ENCODE data around the gene ABLIM2. TPM values are rescaled to one million over a fixed set of nuclear protein-coding genes. Genes with fewer than 3 reads are reported as not detected.

Gene ABLIM2
- total RNA-seq, 1 donor from 2014 or later: 3.5 TPM

DNA sequence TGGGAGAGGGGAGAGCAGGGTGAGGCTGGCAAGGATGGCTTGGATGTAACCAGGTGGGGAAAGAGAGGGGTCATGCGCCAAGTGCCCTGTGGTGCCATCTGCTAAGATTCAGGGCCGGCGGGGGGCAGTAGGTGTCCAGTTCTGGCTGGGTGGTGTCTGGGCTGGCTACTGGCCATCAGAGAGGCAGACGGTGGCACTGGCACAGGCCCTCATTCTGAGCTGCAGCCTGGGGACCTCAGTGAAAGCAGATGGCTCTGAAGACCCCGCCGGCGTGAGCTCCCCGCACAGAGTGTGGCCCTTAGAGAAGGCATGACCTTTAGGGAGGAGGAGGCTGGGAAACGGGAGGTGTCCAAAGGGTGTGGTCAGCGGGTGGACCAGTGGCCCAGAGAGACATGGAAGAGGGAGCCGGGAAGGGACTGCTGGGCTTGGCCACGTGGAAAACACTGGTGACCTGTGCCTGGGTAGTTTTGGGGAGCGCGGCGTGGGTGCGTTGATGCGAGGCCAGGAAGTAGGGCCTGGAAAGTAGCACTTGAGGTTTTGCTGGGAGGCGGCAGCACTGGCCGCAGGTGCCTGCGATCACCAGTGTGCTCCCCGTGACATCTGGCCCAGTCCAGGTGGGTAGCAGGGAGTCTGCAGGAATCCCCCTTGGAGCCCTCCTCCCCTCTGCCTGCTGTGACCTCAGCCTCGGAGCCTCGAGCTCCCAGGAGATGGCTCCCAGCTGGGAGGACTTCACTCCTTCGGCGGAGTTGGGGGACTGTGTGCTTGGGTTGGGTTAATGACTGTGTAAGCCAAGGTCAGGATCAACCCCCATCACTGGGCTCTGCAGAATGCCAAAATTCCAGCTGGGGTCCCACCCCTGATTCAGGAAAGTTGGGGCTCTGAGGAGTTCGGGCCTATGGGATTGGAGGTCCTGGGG lies 31.2 kb upstream of the ABLIM2 start:
- Mint-ChIP-seq H3K27me3 (ENCODE audit: low read depth) (no peaks in the 10 kb centered on the region), H3K27ac (no peak overlapping the region), H3K36me3 (no peaks in the 10 kb centered on the region), H3K9me3 (no peaks in the 10 kb centered on the region), H3K4me3 (no peak overlapping the region), H3K4me1 (peaks cover 32% of the 10 kb centered on the region)
- DNase-seq (ENCODE audit: low spot score in 2 of 2, unreplicated experiment in 2 of 2): no peak
- TF ChIP-seq, protein P1, sequence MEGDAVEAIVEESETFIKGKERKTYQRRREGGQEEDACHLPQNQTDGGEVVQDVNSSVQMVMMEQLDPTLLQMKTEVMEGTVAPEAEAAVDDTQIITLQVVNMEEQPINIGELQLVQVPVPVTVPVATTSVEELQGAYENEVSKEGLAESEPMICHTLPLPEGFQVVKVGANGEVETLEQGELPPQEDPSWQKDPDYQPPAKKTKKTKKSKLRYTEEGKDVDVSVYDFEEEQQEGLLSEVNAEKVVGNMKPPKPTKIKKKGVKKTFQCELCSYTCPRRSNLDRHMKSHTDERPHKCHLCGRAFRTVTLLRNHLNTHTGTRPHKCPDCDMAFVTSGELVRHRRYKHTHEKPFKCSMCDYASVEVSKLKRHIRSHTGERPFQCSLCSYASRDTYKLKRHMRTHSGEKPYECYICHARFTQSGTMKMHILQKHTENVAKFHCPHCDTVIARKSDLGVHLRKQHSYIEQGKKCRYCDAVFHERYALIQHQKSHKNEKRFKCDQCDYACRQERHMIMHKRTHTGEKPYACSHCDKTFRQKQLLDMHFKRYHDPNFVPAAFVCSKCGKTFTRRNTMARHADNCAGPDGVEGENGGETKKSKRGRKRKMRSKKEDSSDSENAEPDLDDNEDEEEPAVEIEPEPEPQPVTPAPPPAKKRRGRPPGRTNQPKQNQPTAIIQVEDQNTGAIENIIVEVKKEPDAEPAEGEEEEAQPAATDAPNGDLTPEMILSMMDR (IDR thresholded peaks at IDR 0.05; ENCODE audit: unreplicated experiment): no peak

DNA sequence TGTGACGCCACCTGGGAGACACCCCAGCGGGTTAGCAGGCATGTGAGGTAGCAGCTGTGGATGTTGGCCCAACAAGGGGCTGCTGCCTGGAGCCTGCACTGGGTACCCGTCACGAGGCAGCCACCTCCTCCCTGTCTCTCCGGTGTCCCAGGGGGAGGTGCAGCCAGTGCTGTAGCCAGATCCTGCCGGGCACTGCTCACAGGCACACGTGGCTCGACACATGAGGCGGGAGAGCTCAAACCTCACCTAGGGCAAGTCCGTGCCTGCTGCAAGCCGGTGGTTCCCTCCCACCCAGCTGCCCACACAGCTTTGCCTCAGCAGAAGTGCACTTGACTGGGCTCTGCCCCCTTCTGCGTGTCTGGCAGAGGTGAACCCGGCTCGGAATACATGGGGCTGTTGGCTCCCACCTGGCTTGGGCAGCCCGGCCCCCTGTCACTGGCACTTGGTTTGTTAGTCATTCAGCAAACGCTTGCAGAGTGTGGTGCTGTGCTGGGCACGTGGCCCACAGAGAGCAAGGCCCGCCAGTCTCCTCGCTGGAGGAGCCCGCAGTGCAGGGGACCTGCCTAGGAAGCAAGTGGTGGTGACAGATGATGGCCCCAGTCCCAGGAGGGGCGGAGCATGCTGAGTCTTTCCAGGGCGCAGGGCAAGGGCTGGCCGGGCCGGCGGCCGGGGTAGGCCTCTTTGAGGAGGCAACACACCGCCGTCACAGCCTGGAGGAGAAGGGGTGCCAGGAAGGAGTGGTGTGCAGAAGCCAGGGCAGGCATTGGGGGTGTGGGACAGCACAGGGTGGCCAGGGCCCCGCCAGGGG lies 30.3 kb upstream of the ABLIM2 start:
- TF ChIP-seq, protein P1 (IDR thresholded peaks at IDR 0.05; ENCODE audit: unreplicated experiment): no peak
- Mint-ChIP-seq H3K9me3 (no peaks in the 10 kb centered on the region), H3K27ac (no peak overlapping the region), H3K36me3 (no peaks in the 10 kb centered on the region), H3K27me3 (ENCODE audit: low read depth) (no peaks in the 10 kb centered on the region), H3K4me1 (peaks cover 31% of the 10 kb centered on the region), H3K4me3 (no peak overlapping the region)
- no peak for DNase-seq (ENCODE audit: low spot score in 2 of 2, unreplicated experiment in 2 of 2)

DNA sequence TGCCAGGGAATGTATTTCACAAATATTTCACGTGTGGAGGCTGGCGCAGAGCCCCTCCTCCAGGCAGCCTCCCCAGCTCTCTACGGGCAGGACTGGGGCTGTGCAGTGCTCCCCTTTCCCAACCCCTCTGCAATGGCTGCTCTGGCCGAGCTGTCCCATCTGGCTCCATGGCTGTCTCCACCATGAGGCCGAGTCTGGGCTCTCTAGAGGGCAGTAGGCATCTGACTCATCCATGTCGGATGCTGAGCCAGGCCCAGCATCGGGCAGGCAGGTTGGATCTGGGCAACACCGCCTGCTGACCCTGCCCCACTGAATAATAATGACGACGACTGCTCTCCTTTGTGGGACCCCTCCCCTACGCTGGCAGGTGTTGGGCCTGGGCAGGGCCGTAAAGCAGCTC lies 29.5 kb upstream of the ABLIM2 start:
- TF ChIP-seq, protein P1 (IDR thresholded peaks at IDR 0.05; ENCODE audit: unreplicated experiment): no peak
- DNase-seq (ENCODE audit: low spot score in 2 of 2, unreplicated experiment in 2 of 2): no peak
- no peak overlapping the region for H3K4me3 Mint-ChIP-seq

DNA sequence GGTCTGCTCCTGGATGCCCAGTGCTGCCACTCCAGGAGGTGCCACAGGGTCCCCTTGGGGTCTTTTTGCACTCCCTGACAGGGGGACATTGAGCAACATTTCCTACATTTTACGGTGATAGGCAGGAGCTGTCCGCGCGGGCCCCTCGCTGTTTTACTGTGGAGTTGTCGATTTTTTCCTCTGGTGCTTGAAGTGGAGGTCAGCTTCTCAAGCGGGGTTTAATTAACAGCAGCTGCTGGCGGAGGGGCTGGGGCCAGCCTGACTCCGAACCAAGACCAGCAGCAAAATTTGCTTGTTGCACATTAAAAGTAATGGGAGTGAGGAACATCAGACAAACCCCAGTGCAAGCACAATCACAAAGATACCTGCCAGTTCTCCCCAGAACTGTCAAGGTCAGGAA lies 27.3 kb upstream of the ABLIM2 start:
- H3K4me1 Mint-ChIP-seq: peaks cover 38% of the 10 kb centered on the region
- peak overlapping the region; percentile 77 for H3K27ac Mint-ChIP-seq
- no peak overlapping the region for H3K4me3 Mint-ChIP-seq
- DNase-seq (ENCODE audit: low spot score in 2 of 2, unreplicated experiment in 2 of 2): no peak
- no peaks in the 10 kb centered on the region for H3K27me3 Mint-ChIP-seq (ENCODE audit: low read depth)
- TF ChIP-seq, protein P1 (IDR thresholded peaks at IDR 0.05; ENCODE audit: unreplicated experiment): no peak
- no peaks in the 10 kb centered on the region for H3K9me3 Mint-ChIP-seq
- H3K36me3 Mint-ChIP-seq: no peaks in the 10 kb centered on the region

More for the DNA sequence above, 29.5 kb upstream of the ABLIM2 start:
- H3K36me3 Mint-ChIP-seq: no peaks in the 10 kb centered on the region
- no peaks in the 10 kb centered on the region for H3K27me3 Mint-ChIP-seq (ENCODE audit: low read depth)
- H3K9me3 Mint-ChIP-seq: no peaks in the 10 kb centered on the region
- H3K27ac Mint-ChIP-seq: no peak overlapping the region
- H3K4me1 Mint-ChIP-seq: peaks cover 36% of the 10 kb centered on the region

DNA sequence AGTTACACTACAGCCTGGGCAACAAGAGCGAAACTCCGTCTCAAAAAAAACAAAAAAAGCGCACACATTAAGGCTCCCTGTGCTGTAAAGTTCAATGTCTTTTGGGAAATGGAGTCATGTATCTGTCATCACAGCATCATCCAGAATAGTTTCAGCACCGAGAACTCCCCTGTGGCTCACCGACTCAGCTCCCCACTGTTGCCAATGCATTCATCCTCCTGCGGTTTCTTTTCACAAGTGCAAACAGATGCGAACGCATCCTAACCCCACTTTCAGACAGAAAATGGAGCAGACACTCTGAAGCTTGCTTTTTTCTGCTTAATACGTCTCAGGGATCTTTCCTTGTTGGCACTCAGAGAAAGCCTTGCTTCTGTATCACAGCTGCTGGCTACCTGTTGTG lies 26.7 kb upstream of the ABLIM2 start:
- Mint-ChIP-seq H3K4me3 (no peak overlapping the region), H3K4me1 (peaks cover 38% of the 10 kb centered on the region), H3K27me3 (ENCODE audit: low read depth) (no peaks in the 10 kb centered on the region), H3K27ac (peak overlapping the region; percentile 47), H3K9me3 (no peaks in the 10 kb centered on the region), H3K36me3 (no peaks in the 10 kb centered on the region)
- no peak for DNase-seq (ENCODE audit: low spot score in 2 of 2, unreplicated experiment in 2 of 2)
- TF ChIP-seq, protein P1 (IDR thresholded peaks at IDR 0.05; ENCODE audit: unreplicated experiment): no peak

Data from mesothelial cell of epicardium (in vitro differentiated cells).